DMS114 treated with DMSO at 0.1 percent for 48 hours (cell line): ENCODE data around the gene TCEAL1.

ENCODE experiments used
- DNase-seq: peaks from one replicate; lab custom pipeline; 2025; ENCODE audit not compliant: unreplicated experiment; lab: John Stamatoyannopoulos, UW

Gene TCEAL1

DNA sequence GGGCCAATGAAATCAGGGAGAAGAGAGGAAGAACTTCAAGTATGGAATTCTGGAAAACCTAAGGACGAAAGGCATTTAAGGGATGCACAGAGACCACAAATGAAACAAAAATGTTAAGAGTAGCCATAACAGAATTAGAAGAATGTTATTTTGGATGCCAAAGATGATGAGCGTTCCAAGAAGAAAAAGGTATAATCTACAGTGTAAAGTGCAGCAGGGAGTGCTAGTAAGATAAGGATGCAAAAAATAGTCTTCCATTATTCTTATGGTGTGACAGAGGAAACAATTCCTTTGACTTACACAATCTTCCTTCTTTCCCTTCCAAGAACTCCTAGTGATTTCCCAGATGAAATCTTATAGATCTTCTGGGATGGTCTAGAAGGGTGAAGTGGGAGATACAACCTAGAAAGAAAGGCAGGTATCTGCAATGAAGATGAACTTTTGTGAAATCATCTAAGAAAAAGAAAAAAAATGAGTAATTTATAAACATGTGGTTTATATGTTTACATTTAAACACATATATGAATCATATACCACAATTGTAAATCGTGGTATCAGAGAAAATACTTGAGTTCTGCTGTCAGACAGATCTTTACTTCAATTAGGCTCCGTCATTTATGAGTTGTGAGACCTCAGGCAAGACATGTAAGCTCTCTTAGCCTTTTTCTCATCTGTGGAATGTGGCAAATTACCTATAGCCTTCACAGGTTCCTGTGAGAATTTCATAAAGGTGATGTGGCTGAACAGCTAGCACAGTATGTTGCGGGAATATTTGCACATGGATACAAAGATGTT lies 49.6 kb downstream of the TCEAL1 start:
- DNase-seq, result no peak
